HepG2 (cell line): Measurements from ENCODE around the gene PDZK1. TPM values are rescaled to one million over a fixed set of nuclear protein-coding genes. Genes with fewer than 3 reads are reported as not detected.

Experiments used
- DMAP1 ChIP-seq: IDR thresholded peaks from 2 replicates; pipeline ENCODE4 v1.6.1; 2016
- FIP1L1 ChIP-seq: fragments of 200-400 bp; formaldehyde crosslinking; IDR thresholded peaks from 2 replicates; pipeline ENCODE4 v1.6.1; 2018; ENCODE audit warnings: low read depth, mild to moderate bottlenecking, low read length, moderate library complexity, borderline replicate concordance; ENCODE audit not compliant: insufficient read depth
- KDM1A ChIP-seq: IDR thresholded peaks from 2 replicates; pipeline ENCODE4 v1.6.1; 2016; ENCODE audit warnings: missing compliant biosample characterization
- LCORL ChIP-seq, 2 experiments: fragments of 450-650 bp in 1 of 2; sonication (generic) in 1 of 2; formaldehyde crosslinking in 1 of 2; IDR thresholded peaks; 2 replicates each; pipeline versions ENCODE4 v1.5.0 to v1.6.1; 2017 to 2020; ENCODE audit warnings: antibody characterized with exemption in 1 of 2, missing genetic modification reagents in 1 of 2
- PCBP1 ChIP-seq: fragments of 200-400 bp; formaldehyde crosslinking; IDR thresholded peaks from 2 replicates; pipeline ENCODE4 v1.6.1; 2017; ENCODE audit warnings: mild to moderate bottlenecking, low read depth, low read length, borderline replicate concordance
- SNAI1 ChIP-seq: sonication (generic); formaldehyde crosslinking; IDR thresholded peaks from 2 replicates; pipeline ENCODE4 v1.5.0; 2020; ENCODE audit warnings: mild to moderate bottlenecking, missing genetic modification reagents, borderline replicate concordance
- SNRNP70 ChIP-seq: fragments of 200-400 bp; formaldehyde crosslinking; IDR thresholded peaks from 2 replicates; pipeline ENCODE4 v1.6.1; 2017; ENCODE audit warnings: mild to moderate bottlenecking, low read depth, low read length, moderate library complexity
- SP140L ChIP-seq: sonication (generic); formaldehyde crosslinking; IDR thresholded peaks from 2 replicates; pipeline ENCODE4 v1.4.0; 2020; ENCODE audit warnings: missing genetic modification reagents, borderline replicate concordance
- THYN1 ChIP-seq: sonication (generic); formaldehyde crosslinking; IDR thresholded peaks from 2 replicates; pipeline ENCODE4 v1.8.1; 2023; ENCODE audit warnings: low read depth, mild to moderate bottlenecking, moderate library complexity, missing genetic modification reagents, borderline replicate concordance
- TP53 ChIP-seq: sonication (generic); formaldehyde crosslinking; conservative IDR thresholded peaks from 2 replicates; pipeline ENCODE4 v1.4.0; 2020; ENCODE audit warnings: missing genetic modification reagents
- U2AF2 ChIP-seq: fragments of 200-400 bp; formaldehyde crosslinking; IDR thresholded peaks from 2 replicates; pipeline ENCODE4 v1.6.1; 2017; ENCODE audit warnings: low read depth, mild to moderate bottlenecking, low read length
- ZBTB14 ChIP-seq: sonication (generic); formaldehyde crosslinking; IDR thresholded peaks from 2 replicates; pipeline ENCODE4 v1.4.0; 2020; ENCODE audit warnings: missing genetic modification reagents
- ZNF282 ChIP-seq: fragments of 450-650 bp; IDR thresholded peaks from 2 replicates; pipeline ENCODE4 v1.6.1; 2018; ENCODE audit not compliant: partially characterized antibody
- ZNF337 ChIP-seq: sonication (generic); formaldehyde crosslinking; IDR thresholded peaks from 2 replicates; pipeline ENCODE4 v1.5.1; 2020; ENCODE audit warnings: missing genetic modification reagents, low read depth, mild to moderate bottlenecking, borderline replicate concordance
- ZNF607 ChIP-seq: sonication (generic); formaldehyde crosslinking; IDR thresholded peaks from 2 replicates; pipeline ENCODE4 v1.5.1; 2020; ENCODE audit warnings: missing genetic modification reagents, mild to moderate bottlenecking, borderline replicate concordance
- ZNF615 ChIP-seq: sonication (generic); formaldehyde crosslinking; IDR thresholded peaks from 2 replicates; pipeline ENCODE4 v1.5.0; 2020; ENCODE audit warnings: mild to moderate bottlenecking, missing genetic modification reagents, borderline replicate concordance
- ZZZ3 ChIP-seq: sonication (generic); formaldehyde crosslinking; IDR thresholded peaks from 2 replicates; pipeline ENCODE4 v1.4.0; 2020; ENCODE audit warnings: missing genetic modification reagents, mild to moderate bottlenecking, borderline replicate concordance
- polyA plus RNA-seq, 8 experiments: library from polyadenylated mRNA; depleted of rRNA in 3 of 8; stranded (reverse) in 7 of 8; unstranded in 1 of 8; fragments of >200 nt; fragmentation: Illumina TruSeq in 4 of 8; extraction: Trizol in 4 of 8; gene quantifications; 2 replicates each; pipeline versions ENCODE4 v1.2.1 to v1.2.3, GENCODE V29; 2011 to 2016; ENCODE audit warnings: low read depth in 4 of 8, missing spikeins in 1 of 8, mixed read lengths in 1 of 8; ENCODE audit not compliant: insufficient read depth in 1 of 8
- total RNA-seq, 5 experiments: library from RNA; depleted of rRNA; stranded (reverse); fragments of >200 nt; fragmentation: Illumina TruSeq; extraction: Trizol; gene quantifications; 2 replicates each; pipeline ENCODE4 v1.2.3, GENCODE V29; 2016; ENCODE audit warnings: low read depth in 1 of 5
- TF ChIP-seq, protein P1 (sequence below): sonication (generic); formaldehyde crosslinking; IDR thresholded peaks from 2 replicates; pipeline ENCODE4 v1.5.0; 2020; ENCODE audit warnings: mild to moderate bottlenecking, missing genetic modification reagents
- TF ChIP-seq, protein P2 (sequence below): sonication (generic); formaldehyde crosslinking; IDR thresholded peaks from 2 replicates; pipeline ENCODE4 v1.4.0; 2020; ENCODE audit warnings: missing genetic modification reagents

Gene PDZK1
- total and polyA plus RNA-seq, 2 of the 13 experiments (the other 11 are each of a cell fraction or from before 2014, with no cell fraction given), result 16.2 to 46.4 TPM

GRCh38 chr1:145714524-145715111 lies 7.5 kb upstream of the PDZK1 start (continued):
- TF ChIP-seq SNAI1 (CRISPR knock-in tag) (no peak), SNRNP70 (no peak), ZZZ3 (CRISPR knock-in tag) (no peak), KDM1A (CRISPR knock-in tag) (no peak), U2AF2 (no peak), ZNF282 (no peak), LCORL (IDR thresholded peaks at IDR 0.05) (no peak), LCORL (CRISPR knock-in tag; IDR thresholded peaks at IDR 0.05) (peak; percentile 89), THYN1 (no peak), TP53 (CRISPR knock-in tag) (no peak), ZNF337 (peak; percentile 75; the same call in 1 of the 2 replicates), ZNF607 (CRISPR knock-in tag) (peak; percentile 79), SP140L (CRISPR knock-in tag) (no peak), DMAP1 (CRISPR knock-in tag) (peak; percentile 75), PCBP1 (no peak), ZNF615 (CRISPR knock-in tag) (no peak), FIP1L1 (no peak), ZBTB14 (CRISPR knock-in tag) (no peak)
- TF ChIP-seq, protein P1, sequence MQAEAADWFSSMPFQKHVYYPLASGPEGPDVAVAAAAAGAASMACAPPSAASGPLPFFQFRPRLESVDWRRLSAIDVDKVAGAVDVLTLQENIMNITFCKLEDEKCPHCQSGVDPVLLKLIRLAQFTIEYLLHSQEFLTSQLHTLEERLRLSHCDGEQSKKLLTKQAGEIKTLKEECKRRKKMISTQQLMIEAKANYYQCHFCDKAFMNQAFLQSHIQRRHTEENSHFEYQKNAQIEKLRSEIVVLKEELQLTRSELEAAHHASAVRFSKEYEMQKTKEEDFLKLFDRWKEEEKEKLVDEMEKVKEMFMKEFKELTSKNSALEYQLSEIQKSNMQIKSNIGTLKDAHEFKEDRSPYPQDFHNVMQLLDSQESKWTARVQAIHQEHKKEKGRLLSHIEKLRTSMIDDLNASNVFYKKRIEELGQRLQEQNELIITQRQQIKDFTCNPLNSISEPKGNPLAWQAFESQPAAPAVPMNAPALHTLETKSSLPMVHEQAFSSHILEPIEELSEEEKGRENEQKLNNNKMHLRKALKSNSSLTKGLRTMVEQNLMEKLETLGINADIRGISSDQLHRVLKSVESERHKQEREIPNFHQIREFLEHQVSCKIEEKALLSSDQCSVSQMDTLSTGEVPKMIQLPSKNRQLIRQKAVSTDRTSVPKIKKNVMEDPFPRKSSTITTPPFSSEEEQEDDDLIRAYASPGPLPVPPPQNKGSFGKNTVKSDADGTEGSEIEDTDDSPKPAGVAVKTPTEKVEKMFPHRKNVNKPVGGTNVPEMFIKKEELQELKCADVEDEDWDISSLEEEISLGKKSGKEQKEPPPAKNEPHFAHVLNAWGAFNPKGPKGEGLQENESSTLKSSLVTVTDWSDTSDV (CRISPR knock-in tag), result no peak
- TF ChIP-seq, protein P2, sequence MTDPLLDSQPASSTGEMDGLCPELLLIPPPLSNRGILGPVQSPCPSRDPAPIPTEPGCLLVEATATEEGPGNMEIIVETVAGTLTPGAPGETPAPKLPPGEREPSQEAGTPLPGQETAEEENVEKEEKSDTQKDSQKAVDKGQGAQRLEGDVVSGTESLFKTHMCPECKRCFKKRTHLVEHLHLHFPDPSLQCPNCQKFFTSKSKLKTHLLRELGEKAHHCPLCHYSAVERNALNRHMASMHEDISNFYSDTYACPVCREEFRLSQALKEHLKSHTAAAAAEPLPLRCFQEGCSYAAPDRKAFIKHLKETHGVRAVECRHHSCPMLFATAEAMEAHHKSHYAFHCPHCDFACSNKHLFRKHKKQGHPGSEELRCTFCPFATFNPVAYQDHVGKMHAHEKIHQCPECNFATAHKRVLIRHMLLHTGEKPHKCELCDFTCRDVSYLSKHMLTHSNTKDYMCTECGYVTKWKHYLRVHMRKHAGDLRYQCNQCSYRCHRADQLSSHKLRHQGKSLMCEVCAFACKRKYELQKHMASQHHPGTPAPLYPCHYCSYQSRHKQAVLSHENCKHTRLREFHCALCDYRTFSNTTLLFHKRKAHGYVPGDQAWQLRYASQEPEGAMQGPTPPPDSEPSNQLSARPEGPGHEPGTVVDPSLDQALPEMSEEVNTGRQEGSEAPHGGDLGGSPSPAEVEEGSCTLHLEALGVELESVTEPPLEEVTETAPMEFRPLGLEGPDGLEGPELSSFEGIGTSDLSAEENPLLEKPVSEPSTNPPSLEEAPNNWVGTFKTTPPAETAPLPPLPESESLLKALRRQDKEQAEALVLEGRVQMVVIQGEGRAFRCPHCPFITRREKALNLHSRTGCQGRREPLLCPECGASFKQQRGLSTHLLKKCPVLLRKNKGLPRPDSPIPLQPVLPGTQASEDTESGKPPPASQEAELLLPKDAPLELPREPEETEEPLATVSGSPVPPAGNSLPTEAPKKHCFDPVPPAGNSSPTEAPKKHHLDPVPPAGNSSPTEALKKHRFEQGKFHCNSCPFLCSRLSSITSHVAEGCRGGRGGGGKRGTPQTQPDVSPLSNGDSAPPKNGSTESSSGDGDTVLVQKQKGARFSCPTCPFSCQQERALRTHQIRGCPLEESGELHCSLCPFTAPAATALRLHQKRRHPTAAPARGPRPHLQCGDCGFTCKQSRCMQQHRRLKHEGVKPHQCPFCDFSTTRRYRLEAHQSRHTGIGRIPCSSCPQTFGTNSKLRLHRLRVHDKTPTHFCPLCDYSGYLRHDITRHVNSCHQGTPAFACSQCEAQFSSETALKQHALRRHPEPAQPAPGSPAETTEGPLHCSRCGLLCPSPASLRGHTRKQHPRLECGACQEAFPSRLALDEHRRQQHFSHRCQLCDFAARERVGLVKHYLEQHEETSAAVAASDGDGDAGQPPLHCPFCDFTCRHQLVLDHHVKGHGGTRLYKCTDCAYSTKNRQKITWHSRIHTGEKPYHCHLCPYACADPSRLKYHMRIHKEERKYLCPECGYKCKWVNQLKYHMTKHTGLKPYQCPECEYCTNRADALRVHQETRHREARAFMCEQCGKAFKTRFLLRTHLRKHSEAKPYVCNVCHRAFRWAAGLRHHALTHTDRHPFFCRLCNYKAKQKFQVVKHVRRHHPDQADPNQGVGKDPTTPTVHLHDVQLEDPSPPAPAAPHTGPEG (CRISPR knock-in tag), result no peak
